Endothelial cell (in vitro differentiated cells): ENCODE results near the gene DDOST. TPM values are rescaled to one million over a fixed set of nuclear protein-coding genes. Genes with fewer than 3 reads are reported as not detected.

Experiments used
- DNase-seq: peaks from one replicate; pipeline ENCODE4 v3.0.0; 2021; ENCODE audit warnings: low spot score
- H3K27ac Mint-ChIP-seq: one replicate; pipeline ENCODE4 v1.8.0; 2021; ENCODE audit warnings: mixed read lengths, inconsistent platforms; ENCODE audit not compliant: unreplicated experiment
- H3K27me3 Mint-ChIP-seq: one replicate; pipeline ENCODE4 v1.8.0; 2021; ENCODE audit warnings: mild to moderate bottlenecking, moderate library complexity, mixed read lengths, inconsistent platforms; ENCODE audit not compliant: unreplicated experiment
- H3K36me3 Mint-ChIP-seq: one replicate; pipeline ENCODE4 v1.8.0; 2021; ENCODE audit warnings: mild to moderate bottlenecking, low read depth, mixed read lengths, inconsistent platforms; ENCODE audit not compliant: unreplicated experiment
- H3K4me1 Mint-ChIP-seq: one replicate; pipeline ENCODE4 v1.8.0; 2021; ENCODE audit warnings: mild to moderate bottlenecking, mixed read lengths, inconsistent platforms; ENCODE audit not compliant: unreplicated experiment
- H3K4me3 Mint-ChIP-seq: one replicate; pipeline ENCODE4 v1.8.0; 2021; ENCODE audit warnings: mild to moderate bottlenecking, mixed read lengths, inconsistent platforms; ENCODE audit not compliant: unreplicated experiment
- H3K9me3 Mint-ChIP-seq: one replicate; pipeline ENCODE4 v1.8.0; 2021; ENCODE audit warnings: mixed read lengths, inconsistent platforms; ENCODE audit not compliant: unreplicated experiment
- total RNA-seq: library from RNA; stranded (reverse); fragmentation: NEBNext Ultra II Directional; extraction: Animal tissue kit (Norgen Biotek cat#: 25700); gene quantifications from one replicate; pipeline ENCODE4 v1.2.1, GENCODE V29; 2021; ENCODE audit not compliant: unreplicated experiment
- TF ChIP-seq, protein P1 (sequence below): fragments of 200-600 bp; sonication (generic); IDR thresholded peaks from one replicate; pipeline ENCODE4 v1.5.0; 2021; ENCODE audit warnings: antibody characterized with exemption; ENCODE audit not compliant: unreplicated experiment

The DDOST gene
- total RNA-seq, 1 donor from 2014 or later: 235 TPM

- DNase-seq: no peak
- no peak overlapping the region for H3K27ac Mint-ChIP-seq
- no peak overlapping the region for H3K4me3 Mint-ChIP-seq
- TF ChIP-seq, protein P1, sequence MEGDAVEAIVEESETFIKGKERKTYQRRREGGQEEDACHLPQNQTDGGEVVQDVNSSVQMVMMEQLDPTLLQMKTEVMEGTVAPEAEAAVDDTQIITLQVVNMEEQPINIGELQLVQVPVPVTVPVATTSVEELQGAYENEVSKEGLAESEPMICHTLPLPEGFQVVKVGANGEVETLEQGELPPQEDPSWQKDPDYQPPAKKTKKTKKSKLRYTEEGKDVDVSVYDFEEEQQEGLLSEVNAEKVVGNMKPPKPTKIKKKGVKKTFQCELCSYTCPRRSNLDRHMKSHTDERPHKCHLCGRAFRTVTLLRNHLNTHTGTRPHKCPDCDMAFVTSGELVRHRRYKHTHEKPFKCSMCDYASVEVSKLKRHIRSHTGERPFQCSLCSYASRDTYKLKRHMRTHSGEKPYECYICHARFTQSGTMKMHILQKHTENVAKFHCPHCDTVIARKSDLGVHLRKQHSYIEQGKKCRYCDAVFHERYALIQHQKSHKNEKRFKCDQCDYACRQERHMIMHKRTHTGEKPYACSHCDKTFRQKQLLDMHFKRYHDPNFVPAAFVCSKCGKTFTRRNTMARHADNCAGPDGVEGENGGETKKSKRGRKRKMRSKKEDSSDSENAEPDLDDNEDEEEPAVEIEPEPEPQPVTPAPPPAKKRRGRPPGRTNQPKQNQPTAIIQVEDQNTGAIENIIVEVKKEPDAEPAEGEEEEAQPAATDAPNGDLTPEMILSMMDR: no peak
- peaks cover 4% of the 10 kb centered on the region for H3K27me3 Mint-ChIP-seq
- H3K4me1 Mint-ChIP-seq: peaks cover 4% of the 10 kb centered on the region
- no peaks in the 10 kb centered on the region for H3K36me3 Mint-ChIP-seq
- H3K9me3 Mint-ChIP-seq: no peaks in the 10 kb centered on the region
Measured at GRCh38 chr1:20693623-20694022, 32.5 kb upstream of the DDOST start.

DNA sequence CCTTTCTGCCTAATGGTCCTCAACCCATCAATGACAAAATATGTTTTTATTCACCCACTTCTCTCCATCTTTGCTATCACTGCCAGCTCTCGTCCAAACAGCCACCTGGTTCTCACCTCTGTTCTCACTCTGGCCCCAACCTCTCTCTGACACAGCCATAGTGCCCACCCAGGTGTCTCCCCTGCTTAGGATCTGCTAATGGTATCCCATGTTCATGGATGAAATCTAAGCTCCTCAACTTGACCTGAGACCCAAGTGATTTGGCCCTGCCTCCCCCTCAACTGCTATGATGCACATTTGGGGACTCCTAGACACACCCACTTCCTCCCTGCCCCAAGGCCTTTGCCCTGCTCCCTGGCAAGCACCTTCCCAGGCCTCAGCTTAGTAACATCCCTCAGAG lies 30.7 kb upstream of the DDOST start:
- peaks cover 4% of the 10 kb centered on the region for H3K4me1 Mint-ChIP-seq
- TF ChIP-seq, protein P1: no peak
- no peaks in the 10 kb centered on the region for H3K36me3 Mint-ChIP-seq
- H3K4me3 Mint-ChIP-seq: no peak overlapping the region
- H3K27me3 Mint-ChIP-seq: peaks cover 7% of the 10 kb centered on the region
- H3K9me3 Mint-ChIP-seq: no peaks in the 10 kb centered on the region
- no peak for DNase-seq
- H3K27ac Mint-ChIP-seq: no peak overlapping the region

GRCh38 chr1:20689645-20690056 lies 28.5 kb upstream of the DDOST start:
- Mint-ChIP-seq H3K27ac (no peak overlapping the region), H3K27me3 (peaks cover 9% of the 10 kb centered on the region), H3K4me3 (no peak overlapping the region), H3K4me1 (peaks cover 11% of the 10 kb centered on the region), H3K9me3 (no peaks in the 10 kb centered on the region), H3K36me3 (peaks cover 9% of the 10 kb centered on the region)
- TF ChIP-seq, protein P1: no peak
- no peak for DNase-seq

GRCh38 chr1:20686883-20687725 lies 25.9 kb upstream of the DDOST start:
- Mint-ChIP-seq H3K4me3 (no peak overlapping the region), H3K36me3 (peaks cover 9% of the 10 kb centered on the region), H3K4me1 (peaks cover 11% of the 10 kb centered on the region), H3K9me3 (no peaks in the 10 kb centered on the region), H3K27me3 (peaks cover 9% of the 10 kb centered on the region), H3K27ac (no peak overlapping the region)
- no peak for DNase-seq
- TF ChIP-seq, protein P1: no peak

GRCh38 chr1:20685741-20686140 lies 24.6 kb upstream of the DDOST start:
- H3K9me3 Mint-ChIP-seq: no peaks in the 10 kb centered on the region
- TF ChIP-seq, protein P1: no peak
- no peak for DNase-seq
- H3K27ac Mint-ChIP-seq: no peak overlapping the region
- H3K27me3 Mint-ChIP-seq: peaks cover 9% of the 10 kb centered on the region
- peaks cover 11% of the 10 kb centered on the region for H3K4me1 Mint-ChIP-seq
- H3K4me3 Mint-ChIP-seq: no peak overlapping the region
- peaks cover 9% of the 10 kb centered on the region for H3K36me3 Mint-ChIP-seq
